Ramos (cell line): ENCODE measurements around the gene PLA2G4E.

ENCODE experiments used
- in situ Hi-C: fragments of 300-500 bp; cut with MboI; formaldehyde crosslinking; loops from one replicate; pipeline ENCODE4 v1.14.3; 2022; ENCODE audit warnings: low sequenced_read_pairs; ENCODE audit not compliant: unreplicated experiment

The PLA2G4E gene

DNA sequence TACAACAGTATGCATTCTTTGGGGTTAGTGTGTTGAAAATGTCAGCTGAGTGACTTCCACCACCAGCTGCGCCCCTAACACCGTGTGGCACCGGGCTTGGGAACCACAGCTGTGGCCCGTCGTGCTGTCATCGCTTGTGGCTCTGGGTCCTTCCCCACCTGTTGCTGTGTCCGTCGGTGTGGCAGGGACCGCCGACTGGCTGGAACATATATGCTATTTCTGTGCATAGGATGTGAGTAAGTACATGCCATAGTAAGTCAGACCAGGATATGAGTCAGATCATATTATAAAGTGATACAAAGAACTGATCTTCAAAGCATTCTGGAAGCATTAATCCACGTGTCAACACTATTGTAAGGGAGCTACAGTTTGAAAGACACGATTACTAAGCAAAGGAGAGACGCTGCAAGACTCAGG lies 80.4 kb downstream of the PLA2G4E start:
- in situ Hi-C loops = no loop called here

DNA sequence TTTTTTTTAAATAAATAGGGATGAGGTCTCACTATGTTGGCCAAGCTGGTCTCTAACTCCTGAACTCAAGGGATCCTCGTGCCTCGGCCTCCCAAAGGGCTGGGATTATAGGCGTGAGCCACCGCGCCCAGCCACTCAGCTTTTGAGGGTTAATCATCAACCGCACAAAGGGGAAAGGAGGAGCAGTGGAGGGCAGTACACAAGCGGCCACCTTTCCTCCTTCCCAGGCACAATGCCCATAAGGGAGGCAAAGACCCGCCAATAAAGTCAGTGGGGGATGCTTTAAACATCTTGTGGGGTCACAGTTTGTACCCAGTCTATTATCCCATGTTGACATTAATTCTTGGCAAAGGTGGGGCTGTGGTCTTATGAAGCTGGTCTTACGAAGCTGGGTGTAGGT lies 80.9 kb downstream of the PLA2G4E start:
- in situ Hi-C loops = no loop called here

- in situ Hi-C loops = no loop called here
These were observed 83.3 kb downstream of the PLA2G4E start for GRCh38 chr15:41937568-41937923.

DNA sequence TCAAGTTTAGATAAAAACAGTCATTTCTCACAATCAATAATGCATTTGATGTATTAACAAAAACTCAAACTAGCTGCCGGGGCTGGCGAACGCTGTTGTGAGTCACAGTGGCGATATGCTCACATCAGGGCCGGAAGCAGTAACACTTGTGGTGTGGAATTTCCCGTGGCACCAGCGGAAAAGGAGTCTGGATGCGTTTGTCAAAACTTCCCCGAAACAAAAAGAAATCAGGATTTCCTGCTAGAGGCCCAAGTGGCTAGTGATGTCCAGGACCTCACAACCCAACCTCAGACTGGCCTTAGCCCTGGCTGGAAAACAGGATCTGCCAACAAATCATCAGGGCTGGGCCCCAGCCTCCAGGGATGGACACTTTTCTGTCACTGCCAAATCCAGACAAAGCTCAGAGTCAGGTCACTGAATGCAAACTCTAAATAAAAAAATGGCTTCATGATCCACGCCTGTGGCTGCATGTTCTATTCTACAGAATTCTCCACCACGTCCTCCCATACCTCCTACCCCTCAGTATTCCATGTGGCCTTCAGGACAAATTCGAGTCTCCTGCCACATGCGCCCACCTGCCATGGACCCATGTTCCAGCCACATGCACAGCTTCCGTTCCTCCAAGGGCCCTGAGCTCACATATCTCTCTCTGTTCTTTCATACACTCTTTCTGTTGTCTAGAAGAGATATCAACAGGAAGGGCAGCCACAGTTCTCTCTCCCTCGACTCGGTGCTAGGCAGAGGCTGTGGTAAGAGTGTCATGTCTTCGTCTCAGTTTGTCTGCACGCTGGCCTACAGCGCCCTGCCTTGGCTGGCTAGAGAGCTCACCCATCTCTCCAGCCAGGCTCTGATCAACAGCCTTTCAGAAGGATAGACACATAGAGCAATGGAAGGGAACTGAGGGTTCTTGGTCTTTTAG lies 83.9 kb downstream of the PLA2G4E start:
- in situ Hi-C loops = no loop called here

- in situ Hi-C loops = no loop called here
These were observed 84.7 kb downstream of the PLA2G4E start for GRCh38 chr15:41936155-41936554.

GRCh38 chr15:41935566-41936020 lies 85.2 kb downstream of the PLA2G4E start:
- in situ Hi-C loops = no loop called here

GRCh38 chr15:41934843-41935242 lies 86.0 kb downstream of the PLA2G4E start:
- in situ Hi-C loops = no loop called here

- in situ Hi-C loops = no loop called here
These were observed 87.1 kb downstream of the PLA2G4E start for GRCh38 chr15:41933771-41934170.

GRCh38 chr15:41933326-41933725 lies 87.5 kb downstream of the PLA2G4E start:
- in situ Hi-C loops = no loop called here

DNA sequence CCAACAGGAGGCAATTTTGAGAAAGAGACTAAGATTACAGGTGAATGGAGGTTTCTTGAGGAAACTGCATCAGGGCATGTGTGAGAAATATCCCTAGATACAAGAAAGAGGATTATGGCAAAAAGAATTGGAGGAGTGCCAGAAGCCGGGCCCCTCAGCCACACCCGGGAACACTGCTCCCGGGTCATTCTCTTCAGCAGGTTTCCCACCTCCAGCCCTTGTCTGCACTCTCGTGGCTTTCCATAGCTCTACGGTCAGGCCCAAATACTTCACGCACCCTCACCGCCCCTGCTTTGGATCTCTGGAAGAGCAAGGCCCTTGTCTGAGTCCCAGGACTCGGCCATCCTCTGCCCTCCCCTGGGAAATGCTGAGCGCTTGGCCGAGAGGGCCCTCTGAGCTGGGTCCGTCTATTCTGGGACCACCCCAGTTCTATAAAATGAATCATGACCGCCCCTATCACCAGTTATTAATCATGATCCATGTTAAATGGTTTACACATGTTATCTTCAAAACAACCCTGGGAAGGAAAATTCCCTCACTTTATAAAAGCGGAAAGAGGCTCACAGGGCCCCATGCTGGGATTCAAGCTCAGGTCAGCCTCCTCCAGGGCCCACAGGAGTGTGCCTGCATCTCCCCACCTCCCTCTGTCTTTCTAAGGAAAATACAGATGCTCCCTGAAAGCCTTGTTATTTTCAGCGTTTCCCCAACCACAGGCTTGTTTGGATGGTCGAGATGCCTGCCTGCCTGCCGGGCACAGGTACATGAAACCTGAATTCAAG lies 88.1 kb downstream of the PLA2G4E start:
- in situ Hi-C loops = no loop called here

- in situ Hi-C loops = no loop called here
These were observed 88.7 kb downstream of the PLA2G4E start for GRCh38 chr15:41932101-41932500.
